ENCODE results near the gene CALR.

DNA sequence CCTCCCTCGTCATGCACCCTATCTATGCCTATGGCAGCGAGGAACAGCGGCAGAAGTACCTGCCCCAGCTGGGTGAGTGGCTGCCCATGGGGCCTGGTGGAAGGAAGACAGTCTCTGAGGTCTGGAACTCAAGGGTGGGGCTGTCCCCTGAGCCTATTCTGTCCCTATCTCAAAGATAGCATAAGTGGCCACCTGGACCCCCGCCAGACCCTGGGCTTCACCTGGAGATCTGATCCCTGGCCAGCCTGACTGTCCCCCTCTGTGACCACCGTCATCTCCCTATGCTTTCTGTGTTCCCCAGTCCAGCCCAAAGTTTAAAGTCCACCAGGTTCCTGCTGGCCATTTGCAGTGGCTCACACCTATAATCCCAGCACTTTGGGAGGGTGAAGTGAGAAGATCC, 44.8 kb upstream of the CALR start:
- TF ChIP-seq BHLHE40 (IDR thresholded peaks at IDR 0.05; ENCODE audit: borderline replicate concordance) (no peak), FOXM1 (IDR thresholded peaks at IDR 0.05; ENCODE audit: borderline replicate concordance) (no peak), CTBP1 (IDR thresholded peaks at IDR 0.05; ENCODE audit: borderline replicate concordance) (no peak), TARDBP (IDR thresholded peaks at IDR 0.05) (no peak), SP1 (IDR thresholded peaks at IDR 0.05) (no peak), ARNT (IDR thresholded peaks at IDR 0.05) (no peak), NFRKB (IDR thresholded peaks at IDR 0.05) (no peak), ELF4 (IDR thresholded peaks at IDR 0.05) (no peak), L3MBTL2 (conservative IDR thresholded peaks at IDR 0.05) (no peak), FOXA1 (IDR thresholded peaks at IDR 0.05) (no peak), ZNF384 (IDR thresholded peaks at IDR 0.05) (no peak)
